H9 (cell line): ENCODE measurements around the gene IGF1. TPM values are rescaled to one million over a fixed set of nuclear protein-coding genes. Genes with fewer than 3 reads are reported as not detected.

Experiments
- DNase-seq: peaks from one replicate; pipeline ENCODE4 v3.0.0-alpha.2; 2017
- H2AFZ ChIP-seq: one replicate; pipeline ENCODE4 v1.6.1; 2013; ENCODE audit warnings: mild to moderate bottlenecking, low read length, control low read depth, moderate library complexity
- H2AK5ac ChIP-seq: 2 replicates; pipeline ENCODE4 v1.6.1; 2013; ENCODE audit warnings: low read length, control low read depth, mixed read lengths; ENCODE audit not compliant: insufficient read length
- H2BK120ac ChIP-seq: one replicate; pipeline ENCODE4 v1.6.1; 2013; ENCODE audit warnings: low read depth, mild to moderate bottlenecking, low read length, control low read depth, inconsistent platforms; ENCODE audit not compliant: poor library complexity, severe bottlenecking
- H2BK12ac ChIP-seq: 2 replicates; pipeline ENCODE4 v1.6.1; 2013; ENCODE audit warnings: low read length, control low read depth, mixed read lengths, low read depth; ENCODE audit not compliant: insufficient read length
- H2BK15ac ChIP-seq: 2 replicates; pipeline ENCODE4 v1.6.1; 2013; ENCODE audit warnings: low read depth, low read length, control low read depth
- H2BK20ac ChIP-seq: one replicate; pipeline ENCODE4 v1.6.1; 2013; ENCODE audit warnings: low read depth, mild to moderate bottlenecking, low read length, control low read depth, inconsistent platforms; ENCODE audit not compliant: poor library complexity, severe bottlenecking
- H2BK5ac ChIP-seq: 2 replicates; pipeline ENCODE4 v1.6.1; 2013; ENCODE audit warnings: low read length, control low read depth, mixed read lengths; ENCODE audit not compliant: insufficient read length
- H3K14ac ChIP-seq: 2 replicates; pipeline ENCODE4 v1.6.1; 2013; ENCODE audit warnings: low read length, control low read depth; ENCODE audit not compliant: insufficient read depth
- H3K18ac ChIP-seq: 2 replicates; pipeline ENCODE4 v1.6.1; 2013; ENCODE audit warnings: low read depth, mild to moderate bottlenecking, mixed read lengths, low read length, control low read depth; ENCODE audit not compliant: insufficient read length
- H3K23ac ChIP-seq: 2 replicates; pipeline ENCODE4 v1.6.1; 2013; ENCODE audit warnings: low read length, control low read depth, mixed read lengths, low read depth; ENCODE audit not compliant: insufficient read length
- H3K23me2 ChIP-seq: 2 replicates; pipeline ENCODE4 v1.6.1; 2013; ENCODE audit warnings: low read depth, mild to moderate bottlenecking, mixed read lengths, low read length, control low read depth; ENCODE audit not compliant: insufficient read length, poor library complexity, severe bottlenecking
- H3K27ac ChIP-seq: 2 replicates; pipeline ENCODE4 v1.5.1; 2013; ENCODE audit warnings: low read length, control low read depth, mixed read lengths, low read depth; ENCODE audit not compliant: insufficient read length
- H3K27me3 ChIP-seq: 2 replicates; pipeline ENCODE4 v1.6.1; 2013; ENCODE audit warnings: low read length, control low read depth, inconsistent platforms; ENCODE audit not compliant: insufficient read depth
- H3K4ac ChIP-seq: 2 replicates; pipeline ENCODE4 v1.6.1; 2013; ENCODE audit warnings: low read depth, mild to moderate bottlenecking, control low read depth, inconsistent platforms, low read length, moderate library complexity
- H3K4me1 ChIP-seq: 2 replicates; pipeline ENCODE4 v1.6.1; 2013; ENCODE audit warnings: low read length, control low read depth, inconsistent platforms; ENCODE audit not compliant: insufficient read depth
- H3K4me2 ChIP-seq: 2 replicates; pipeline ENCODE4 v1.6.1; 2013; ENCODE audit warnings: low read length, control low read depth, mixed read lengths; ENCODE audit not compliant: insufficient read length, insufficient read depth
- H3K56ac ChIP-seq: 2 replicates; pipeline ENCODE4 v1.6.1; 2013; ENCODE audit warnings: low read depth, mild to moderate bottlenecking, mixed read lengths, low read length, control low read depth; ENCODE audit not compliant: insufficient read length
- H3K79me1 ChIP-seq: 2 replicates; pipeline ENCODE4 v1.6.1; 2013; ENCODE audit warnings: low read depth, mild to moderate bottlenecking, moderate library complexity, low read length, control low read depth, inconsistent platforms; ENCODE audit not compliant: insufficient read depth, poor library complexity, severe bottlenecking
- H3K79me2 ChIP-seq: 2 replicates; pipeline ENCODE4 v1.6.1; 2013; ENCODE audit warnings: low read length, control low read depth, inconsistent platforms; ENCODE audit not compliant: insufficient read depth
- H3K9ac ChIP-seq: 2 replicates; pipeline ENCODE4 v1.6.1; 2013; ENCODE audit warnings: low read length, control low read depth, mixed read lengths; ENCODE audit not compliant: insufficient read length; ENCODE audit errors: extremely low read depth
- H3K9me3 ChIP-seq: one replicate; pipeline ENCODE4 v1.6.1; 2013; ENCODE audit warnings: low read depth, low read length, inconsistent platforms; ENCODE audit not compliant: control insufficient read depth
- H3T11ph ChIP-seq: one replicate; pipeline ENCODE4 v1.6.1; 2013; ENCODE audit warnings: mild to moderate bottlenecking, low read length, control low read depth, inconsistent platforms
- H4K20me1 ChIP-seq: one replicate; pipeline ENCODE4 v1.6.1; 2013; ENCODE audit not compliant: control insufficient read depth, insufficient read length, insufficient read depth
- H4K5ac ChIP-seq: 2 replicates; pipeline ENCODE4 v1.6.1; 2013; ENCODE audit warnings: low read depth, mild to moderate bottlenecking, mixed read lengths, low read length, control low read depth; ENCODE audit not compliant: insufficient read length
- H4K8ac ChIP-seq: replicated peaks from 2 replicates; pipeline ENCODE4 v1.6.1; 2013; ENCODE audit warnings: low read length, control low read depth, mixed read lengths, low read depth; ENCODE audit not compliant: insufficient read length
- H4K91ac ChIP-seq: 2 replicates; pipeline ENCODE4 v1.6.1; 2013; ENCODE audit warnings: low read depth, mild to moderate bottlenecking, moderate library complexity, mixed read lengths, low read length, control low read depth; ENCODE audit not compliant: insufficient read length
- H3K27ac Mint-ChIP-seq, 3 experiments: 2 replicates in 2 of 3; 3 replicates in 1 of 3; pipeline ENCODE4 v1.8.0; 2020 to 2021; ENCODE audit warnings: mixed read lengths in 3 of 3, mild to moderate bottlenecking in 1 of 3, moderate library complexity in 1 of 3
- H3K27me3 Mint-ChIP-seq: 2 replicates; pipeline ENCODE4 v1.8.0; 2021; ENCODE audit warnings: low read depth, mild to moderate bottlenecking, moderate library complexity, mixed read lengths
- H3K36me3 Mint-ChIP-seq, 3 experiments: 2 replicates in 2 of 3; 3 replicates in 1 of 3; pipeline ENCODE4 v1.8.0; 2020 to 2021; ENCODE audit warnings: low read depth in 3 of 3, mixed read lengths in 3 of 3; ENCODE audit not compliant: insufficient read depth in 1 of 3
- H3K4me1 Mint-ChIP-seq, 2 experiments: 2 replicates each; pipeline ENCODE4 v1.8.0; 2020; ENCODE audit warnings: mixed read lengths in 2 of 2
- H3K4me3 Mint-ChIP-seq, 2 experiments: 2 replicates in 1 of 2; 3 replicates in 1 of 2; pipeline ENCODE4 v1.8.0; 2020 to 2021; ENCODE audit warnings: mild to moderate bottlenecking in 2 of 2, mixed read lengths in 2 of 2, moderate library complexity in 1 of 2
- H3K9me3 Mint-ChIP-seq, 2 experiments: 2 replicates in 1 of 2; 3 replicates in 1 of 2; pipeline ENCODE4 v1.8.0; 2020; ENCODE audit warnings: mild to moderate bottlenecking in 2 of 2, mixed read lengths in 2 of 2, moderate library complexity in 1 of 2
- CTCF ChIP-seq: fragments of 200-600 bp; sonication (generic); conservative IDR thresholded peaks from 3 replicates; pipeline ENCODE4 v1.8.0; 2021; ENCODE audit warnings: antibody characterized with exemption, mild to moderate bottlenecking
- WGBS: extraction: QIAGEN DNeasy Blood & Tissue Kit; methylation state at CpG from one replicate; pipeline ENCODE4 v1.1.7; 2013; ENCODE audit warnings: missing lambda C conversion rate, low lambda C conversion rate, mixed read lengths; ENCODE audit not compliant: insufficient read length; ENCODE audit errors: extremely low coverage; 5-methylcytosine and 5-hydroxymethylcytosine counted together
- total RNA-seq: library from RNA; stranded (reverse); gene quantifications from 2 replicates; pipeline ENCODE4 v1.2.1, GENCODE V29; 2021

The IGF1 gene
- total RNA-seq, 1 experiment from 2014 or later, result not detected

GRCh38 chr12:102472496-102472895 is 7.9 kb downstream of the IGF1 start:
- no peak overlapping the region for H4K8ac ChIP-seq

More at GRCh38 chr12:102472496-102472895, 7.9 kb downstream of the IGF1 start:
- H3K36me3 Mint-ChIP-seq, result no peaks in the 10 kb centered on the region
- no CpG with 5 or more reads among the region's 1 CpG for WGBS
- H3K9me3 ChIP-seq, result no peaks in the 10 kb centered on the region
- no peaks in the 10 kb centered on the region for H3K9me3 Mint-ChIP-seq
- H3K4me3 Mint-ChIP-seq, result no peak overlapping the region
- TF ChIP-seq CTCF, result no peak
- no peak overlapping the region for H2AK5ac ChIP-seq
- no peak overlapping the region for H3K14ac ChIP-seq
- no peak overlapping the region for H2BK5ac ChIP-seq
- no peak overlapping the region for H3K27ac Mint-ChIP-seq
- DNase-seq, result no peak
- H3K27me3 ChIP-seq, result no peaks in the 10 kb centered on the region
- no peaks in the 10 kb centered on the region for H3K23me2 ChIP-seq
- H3K27me3 Mint-ChIP-seq, result no peaks in the 10 kb centered on the region
- H4K20me1 ChIP-seq, result no peaks in the 10 kb centered on the region
- no peak overlapping the region for H2BK120ac ChIP-seq
- no peak overlapping the region for H3K4me2 ChIP-seq
- H3K79me1 ChIP-seq, result no peaks in the 10 kb centered on the region
- no peak overlapping the region for H3T11ph ChIP-seq
- no peaks in the 10 kb centered on the region; a peak in 1 of 4 replicates for H3K4me1 Mint-ChIP-seq
- no peak overlapping the region for H4K5ac ChIP-seq
- H3K18ac ChIP-seq, result no peak overlapping the region
- H2BK20ac ChIP-seq, result no peak overlapping the region
- no peak overlapping the region for H3K9ac ChIP-seq
- H3K4ac ChIP-seq, result no peak overlapping the region
- H2BK12ac ChIP-seq, result no peak overlapping the region
- H2AFZ ChIP-seq, result no peak overlapping the region
- no peak overlapping the region for H3K23ac ChIP-seq
- H3K4me1 ChIP-seq, result no peaks in the 10 kb centered on the region
- H3K56ac ChIP-seq, result no peak overlapping the region
- H2BK15ac ChIP-seq, result no peak overlapping the region
- no peaks in the 10 kb centered on the region for H3K79me2 ChIP-seq
- no peak overlapping the region for H3K27ac ChIP-seq
- no peak overlapping the region for H4K91ac ChIP-seq
